HG03066 (cell line): ENCODE results near the gene HMG20B.
"Not testable (repeated sequence)": the region's sequence is repeated elsewhere in the genome, so short reads cannot be mapped to it uniquely, and the experiment has no call there.

Source experiments
- ATAC-seq: cut with Tn5 transposase; IDR thresholded peaks from one replicate; pipeline ENCODE4 v1.9.1; 2021; ENCODE audit warnings: low read depth; ENCODE audit not compliant: unreplicated experiment

The HMG20B gene

DNA sequence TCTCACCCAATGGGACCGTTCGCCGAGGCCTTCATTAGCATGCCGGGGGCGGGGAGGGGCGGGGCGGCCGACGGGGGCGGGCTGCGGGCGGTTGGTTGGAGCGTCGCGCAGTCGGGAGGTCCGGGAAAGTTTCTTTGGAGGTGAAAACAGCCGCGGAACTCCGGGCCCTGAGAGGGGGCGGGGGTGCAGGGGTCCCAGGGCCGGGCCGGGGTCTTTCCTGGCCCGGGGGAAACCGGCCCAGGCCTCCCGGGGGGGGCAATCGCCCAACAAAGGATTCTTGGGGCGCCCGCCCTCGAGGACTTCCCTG, at the start of gene HMG20B:
HMG20B (plus strand) TSS at position 90 of the 307 bp plus-strand sequence. CDS start 366 bp downstream, outside the sequence.
- ATAC-seq: no peak

- no peak for ATAC-seq
These were observed 49.2 kb upstream of the HMG20B start for GRCh38 chr19:3523361-3524077.

DNA sequence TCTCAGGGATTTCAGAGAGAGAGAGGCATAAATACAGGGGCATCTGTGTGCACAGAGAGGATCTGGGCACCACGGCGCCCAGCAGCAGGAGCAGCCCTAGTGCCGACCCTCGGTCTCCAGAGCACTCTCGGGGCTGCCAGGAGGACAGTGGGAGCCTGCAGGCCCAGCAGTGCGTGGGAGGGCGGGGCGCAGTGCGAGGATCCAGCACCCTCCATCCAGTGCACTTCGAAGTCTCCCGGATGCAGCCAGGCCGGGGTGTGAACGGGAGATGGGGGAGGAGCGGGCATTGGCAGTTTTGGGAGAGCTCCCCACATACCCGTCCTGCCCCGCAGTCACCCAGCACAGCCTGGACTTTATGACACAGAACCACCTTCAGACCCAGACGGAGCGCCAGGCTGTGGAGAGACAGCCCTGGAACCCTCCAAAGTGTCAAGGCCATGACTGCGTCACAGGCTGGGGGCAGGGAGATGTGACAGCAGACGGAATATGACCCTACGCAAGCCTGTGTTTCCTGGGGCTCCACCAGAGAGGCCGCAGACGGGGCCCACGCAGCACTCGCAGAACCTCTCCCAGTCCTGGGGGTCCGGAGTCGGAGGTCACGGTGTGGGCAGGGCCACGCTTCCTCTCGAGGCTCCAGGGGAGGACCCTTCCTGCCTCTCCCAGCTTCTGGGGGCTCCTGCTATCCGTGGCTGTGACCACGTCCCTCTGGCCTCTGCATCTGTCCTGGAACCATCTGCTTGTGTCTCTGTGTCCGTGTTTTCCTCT, 48.5 kb upstream of the HMG20B start:
- no peak for ATAC-seq

DNA sequence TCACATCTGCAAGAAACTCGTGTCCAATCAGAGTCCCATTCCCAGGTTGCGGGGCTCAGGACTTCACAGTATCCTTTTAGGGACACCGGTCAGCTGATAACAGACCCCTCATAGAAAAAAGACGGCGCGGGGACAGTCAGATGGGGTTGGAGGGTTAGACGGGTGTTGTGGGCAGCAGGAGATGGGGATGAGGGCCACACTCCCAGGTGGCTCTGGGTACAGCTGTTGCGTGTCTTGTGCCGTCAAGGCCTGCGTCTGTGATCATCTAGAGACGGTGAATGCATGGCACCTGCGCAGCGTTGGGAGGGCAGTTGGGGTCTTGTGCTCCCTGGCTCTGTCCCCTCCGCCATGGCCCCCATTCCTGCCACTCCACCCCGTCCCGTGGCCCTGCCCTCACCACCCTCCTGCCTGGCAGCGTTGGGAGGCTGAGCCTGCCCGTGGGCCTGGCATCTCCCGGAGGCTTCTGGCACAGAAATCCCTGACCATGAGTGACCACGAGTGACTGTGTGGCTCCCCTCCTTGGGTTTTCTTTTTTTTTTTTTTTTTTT, 47.8 kb upstream of the HMG20B start:
- ATAC-seq: no peak

DNA sequence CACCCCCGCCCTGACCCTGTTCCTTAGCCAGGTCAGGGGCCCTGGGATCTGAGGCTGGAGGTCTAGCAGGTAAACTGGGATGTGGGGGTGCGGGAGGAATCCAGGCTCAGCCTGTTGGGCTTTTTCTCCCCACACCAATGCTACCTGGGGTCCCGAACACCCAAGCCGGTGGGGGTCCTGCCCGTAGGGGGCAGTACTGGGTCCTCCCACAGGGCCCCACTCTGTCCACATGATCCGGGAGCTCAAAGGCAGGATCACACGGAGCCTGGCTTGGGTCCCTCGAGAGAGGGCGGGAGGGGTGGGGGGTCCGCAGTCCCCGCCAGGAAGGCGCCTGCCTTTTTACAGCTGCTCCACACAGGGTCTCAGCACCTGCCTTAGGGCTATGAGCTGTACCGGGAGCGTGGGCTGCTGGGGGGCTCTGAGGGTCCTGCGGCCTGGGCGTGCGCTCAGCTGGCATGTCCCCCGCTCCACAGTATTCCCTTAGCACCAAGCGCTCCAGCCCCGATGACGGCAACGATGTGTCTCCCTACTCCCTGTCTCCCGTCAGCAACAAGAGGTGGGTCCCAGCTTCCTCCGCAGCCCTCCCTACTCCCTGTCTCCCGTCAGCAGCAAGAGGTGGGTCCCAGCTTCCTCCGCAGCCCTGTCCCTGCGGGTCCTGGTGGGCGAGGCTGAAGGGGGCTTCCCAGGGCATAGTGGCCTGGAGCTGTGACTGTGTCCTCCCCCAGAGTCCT, 46.1 kb upstream of the HMG20B start:
- no peak for ATAC-seq

GRCh38 chr19:3527238-3527910, 45.4 kb upstream of the HMG20B start:
- no peak for ATAC-seq

DNA sequence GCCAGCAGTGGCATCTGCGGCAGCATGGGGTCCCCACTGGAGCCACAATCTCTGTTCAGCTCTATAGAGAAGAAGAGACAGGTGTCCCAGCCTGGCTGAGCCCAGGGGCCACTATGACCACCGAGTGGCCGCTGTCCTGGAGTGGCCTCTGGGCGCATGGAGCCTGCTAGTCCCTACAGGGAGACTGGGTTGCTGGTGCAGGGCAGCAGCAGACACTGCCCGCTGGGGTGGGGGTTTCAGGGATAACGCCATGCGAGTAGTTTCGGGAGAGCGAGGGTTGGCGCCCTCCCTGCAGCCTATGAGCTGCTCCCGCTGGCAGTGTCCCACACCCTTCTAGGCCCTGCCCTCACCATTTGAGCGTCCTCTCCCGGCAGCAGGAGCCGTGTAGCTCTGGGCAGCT, 44.7 kb upstream of the HMG20B start:
- ATAC-seq: no peak

DNA sequence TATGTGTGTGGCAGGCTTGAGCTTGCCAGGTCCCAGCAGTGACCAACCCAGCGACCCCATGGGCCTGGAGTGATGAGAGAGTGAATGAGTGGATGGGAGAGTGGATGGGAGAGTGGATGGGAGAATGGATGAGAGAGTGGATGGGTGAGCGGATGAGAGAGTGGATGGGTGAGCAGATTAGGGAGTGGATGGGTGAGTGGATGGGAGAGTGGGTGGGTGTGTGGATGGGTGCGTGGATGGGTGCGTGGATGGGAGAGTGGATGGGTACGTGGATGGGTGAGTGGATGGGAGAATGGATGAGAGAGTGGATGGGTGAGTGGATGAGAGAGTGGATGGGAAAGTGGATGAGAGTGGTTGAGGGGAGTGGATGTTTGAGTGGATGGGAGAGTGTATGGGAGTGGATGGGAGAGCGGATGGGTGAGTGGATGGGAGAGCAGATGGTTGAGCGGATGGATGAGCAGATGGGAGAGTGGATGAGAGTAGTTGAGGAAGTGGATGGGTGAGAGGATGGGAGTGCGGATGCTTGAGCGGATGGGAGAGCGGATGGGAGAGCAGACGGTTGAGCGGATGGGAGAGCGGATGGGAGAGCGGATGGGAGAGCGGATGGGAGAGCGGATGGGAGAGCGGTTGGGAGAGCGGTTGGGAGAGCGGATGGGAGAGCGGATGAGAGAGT, 44.1 kb upstream of the HMG20B start:
- ATAC-seq: no peak

DNA sequence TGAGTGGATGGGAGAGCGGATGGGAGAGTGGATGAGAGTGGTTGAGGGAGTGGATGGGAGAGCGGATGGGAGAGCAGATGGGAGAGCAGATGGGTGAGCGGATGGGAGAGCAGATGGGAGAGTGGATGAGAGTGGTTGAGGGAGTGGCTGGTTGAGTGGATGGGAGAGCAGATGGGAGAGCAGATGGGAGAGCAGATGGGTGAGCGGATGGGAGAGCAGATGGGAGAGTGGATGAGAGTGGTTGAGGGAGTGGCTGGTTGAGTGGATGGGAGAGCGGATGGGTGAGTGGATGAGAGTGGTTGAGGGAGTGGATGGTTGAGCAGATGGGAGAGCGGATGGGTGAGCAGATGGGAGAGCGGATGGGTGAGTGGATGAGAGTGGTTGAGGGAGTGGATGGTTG, 43.4 kb upstream of the HMG20B start:
- not testable (repeated sequence) for ATAC-seq

DNA sequence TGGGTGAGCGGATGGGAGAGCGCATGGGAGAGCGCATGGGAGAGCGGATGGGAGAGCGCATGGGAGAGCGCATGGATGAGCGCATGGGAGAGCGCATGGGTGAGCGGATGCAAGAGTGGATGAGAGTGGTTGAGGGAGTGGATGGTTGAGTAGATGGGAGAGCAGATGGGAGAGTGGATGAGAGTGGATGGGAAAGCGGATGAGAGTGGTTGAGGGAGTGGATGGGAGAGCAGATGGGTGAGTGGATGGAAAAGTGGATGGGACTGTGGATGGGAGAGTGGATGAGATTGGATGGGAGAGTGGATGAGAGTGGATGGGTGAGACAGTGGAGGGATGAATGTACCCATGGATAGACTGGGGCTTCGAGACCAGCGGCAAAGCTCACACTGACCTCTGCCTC, 42.4 kb upstream of the HMG20B start:
- ATAC-seq: no peak

DNA sequence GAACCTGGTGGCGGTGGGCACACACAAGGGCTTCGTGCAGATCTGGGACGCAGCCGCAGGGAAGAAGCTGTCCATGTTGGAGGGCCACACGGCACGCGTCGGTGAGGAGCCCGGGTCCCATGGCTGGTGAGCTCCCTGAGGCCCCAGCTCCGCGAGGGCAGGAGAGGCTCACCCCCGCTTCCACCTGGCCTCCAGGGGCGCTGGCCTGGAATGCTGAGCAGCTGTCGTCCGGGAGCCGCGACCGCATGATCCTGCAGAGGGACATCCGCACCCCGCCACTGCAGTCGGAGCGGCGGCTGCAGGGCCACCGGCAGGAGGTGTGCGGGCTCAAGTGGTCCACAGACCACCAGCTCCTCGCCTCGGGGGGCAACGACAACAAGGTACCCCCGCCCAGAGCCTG, 41.0 kb upstream of the HMG20B start:
- ATAC-seq: no peak

GRCh38 chr19:3532154-3532786, 40.5 kb upstream of the HMG20B start:
- no peak for ATAC-seq

- ATAC-seq: no peak
These were observed 39.7 kb upstream of the HMG20B start for GRCh38 chr19:3533033-3533432.

GRCh38 chr19:3533563-3534216, 39.1 kb upstream of the HMG20B start:
- ATAC-seq: no peak

DNA sequence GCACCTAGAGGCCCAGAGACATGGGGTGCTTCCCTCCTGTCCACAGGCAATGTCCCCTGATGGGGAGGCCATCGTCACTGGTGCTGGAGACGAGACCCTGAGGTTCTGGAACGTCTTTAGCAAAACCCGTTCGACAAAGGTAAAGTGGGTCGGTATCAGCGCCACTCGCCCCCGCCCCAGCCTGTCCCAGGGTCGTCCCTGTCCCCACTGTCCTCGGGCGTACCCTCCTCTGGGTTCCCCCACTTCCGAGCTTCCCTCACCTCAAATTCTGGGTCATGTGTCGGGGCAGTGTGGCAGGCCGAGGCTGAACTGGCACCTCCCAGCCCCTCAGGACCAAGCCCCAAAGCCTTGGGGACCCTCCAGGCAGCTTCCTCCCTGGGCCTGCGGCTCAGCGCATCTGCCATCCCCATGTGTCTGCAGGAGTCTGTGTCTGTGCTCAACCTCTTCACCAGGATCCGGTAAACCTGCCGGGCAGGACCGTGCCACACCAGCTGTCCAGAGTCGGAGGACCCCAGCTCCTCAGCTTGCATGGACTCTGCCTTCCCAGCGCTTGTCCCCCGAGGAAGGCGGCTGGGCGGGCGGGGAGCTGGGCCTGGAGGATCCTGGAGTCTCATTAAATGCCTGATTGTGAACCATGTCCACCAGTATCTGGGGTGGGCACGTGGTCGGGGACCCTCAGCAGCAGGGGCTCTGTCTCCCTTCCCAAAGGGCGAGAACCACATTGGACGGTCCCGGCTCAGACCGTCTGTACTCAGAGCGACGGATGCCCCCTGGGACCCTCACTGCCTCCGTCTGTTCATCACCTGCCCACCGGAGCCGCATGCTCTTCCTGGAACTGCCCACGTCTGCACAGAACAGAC, 38.1 kb upstream of the HMG20B start:
- no peak for ATAC-seq

GRCh38 chr19:3535235-3535535, 37.6 kb upstream of the HMG20B start:
- ATAC-seq: no peak

GRCh38 chr19:3535563-3535965, 37.2 kb upstream of the HMG20B start:
- ATAC-seq: no peak

- no peak for ATAC-seq
These were observed 36.8 kb upstream of the HMG20B start for GRCh38 chr19:3535981-3536380.
